Keratinocyte (primary cell): ENCODE measurements around the gene ZNF598.

Source experiments
- EZH2 ChIP-seq: IDR thresholded peaks from one replicate; pipeline ENCODE4 v1.6.1; 2012; ENCODE audit warnings: inconsistent platforms, mild to moderate bottlenecking, low read length, moderate library complexity
- TF ChIP-seq, protein P1 (sequence below), 3 experiments: IDR thresholded peaks in 1 of 3; conservative IDR thresholded peaks in 1 of 3; optimal IDR thresholded peaks in 1 of 3; 2 replicates in 2 of 3; 3 replicates in 1 of 3; pipeline versions ENCODE3 to v1.5.1; 2011; ENCODE audit warnings: low read length in 3 of 3, mild to moderate bottlenecking in 3 of 3, moderate library complexity in 2 of 3, control low read depth in 1 of 3, inconsistent platforms in 1 of 3; ENCODE audit not compliant: insufficient read depth in 2 of 3; ENCODE audit errors: extremely low read depth in 1 of 3

DNA sequence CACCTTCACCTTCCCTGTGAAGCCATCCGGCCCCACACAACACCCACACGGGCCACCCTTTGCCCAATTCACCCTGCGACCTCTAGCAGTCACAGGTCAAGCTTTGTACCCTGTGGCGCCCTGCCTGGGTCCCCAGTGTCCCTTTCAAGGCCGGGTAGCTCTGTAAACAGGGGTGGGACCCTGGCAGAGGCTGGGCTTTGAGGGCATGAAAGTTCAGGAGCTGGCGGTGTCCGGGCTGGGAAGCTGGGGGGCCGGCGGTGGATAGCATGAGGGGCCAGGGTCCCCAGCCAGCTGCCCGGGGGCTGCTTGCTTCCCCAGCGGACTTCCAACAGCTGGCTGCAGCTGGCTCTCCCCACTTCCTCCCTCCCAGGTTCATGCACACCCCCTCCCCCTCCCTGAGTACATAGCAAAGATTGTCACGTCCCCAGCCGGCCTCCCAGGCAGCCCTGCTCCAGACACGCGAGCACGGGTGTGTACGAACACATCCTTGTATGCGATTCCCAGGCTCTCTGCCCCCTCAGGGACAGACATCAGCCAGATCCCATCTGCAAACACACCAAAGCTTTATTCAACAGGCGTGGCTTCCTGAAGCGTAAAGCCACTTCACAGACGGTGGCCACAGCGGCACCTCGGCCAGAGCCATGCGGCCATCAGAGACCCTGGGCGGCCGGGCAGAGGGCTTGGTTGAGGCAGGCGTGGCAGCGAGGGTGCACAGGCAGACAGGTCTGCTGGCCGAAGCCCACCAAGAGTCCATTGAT, 29.8 kb upstream of the ZNF598 start:
- TF ChIP-seq, protein P1, sequence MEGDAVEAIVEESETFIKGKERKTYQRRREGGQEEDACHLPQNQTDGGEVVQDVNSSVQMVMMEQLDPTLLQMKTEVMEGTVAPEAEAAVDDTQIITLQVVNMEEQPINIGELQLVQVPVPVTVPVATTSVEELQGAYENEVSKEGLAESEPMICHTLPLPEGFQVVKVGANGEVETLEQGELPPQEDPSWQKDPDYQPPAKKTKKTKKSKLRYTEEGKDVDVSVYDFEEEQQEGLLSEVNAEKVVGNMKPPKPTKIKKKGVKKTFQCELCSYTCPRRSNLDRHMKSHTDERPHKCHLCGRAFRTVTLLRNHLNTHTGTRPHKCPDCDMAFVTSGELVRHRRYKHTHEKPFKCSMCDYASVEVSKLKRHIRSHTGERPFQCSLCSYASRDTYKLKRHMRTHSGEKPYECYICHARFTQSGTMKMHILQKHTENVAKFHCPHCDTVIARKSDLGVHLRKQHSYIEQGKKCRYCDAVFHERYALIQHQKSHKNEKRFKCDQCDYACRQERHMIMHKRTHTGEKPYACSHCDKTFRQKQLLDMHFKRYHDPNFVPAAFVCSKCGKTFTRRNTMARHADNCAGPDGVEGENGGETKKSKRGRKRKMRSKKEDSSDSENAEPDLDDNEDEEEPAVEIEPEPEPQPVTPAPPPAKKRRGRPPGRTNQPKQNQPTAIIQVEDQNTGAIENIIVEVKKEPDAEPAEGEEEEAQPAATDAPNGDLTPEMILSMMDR (optimal IDR thresholded peaks at IDR 0.05 in 1 of 3, IDR thresholded peaks at IDR 0.05 in 1 of 3, conservative IDR thresholded peaks at IDR 0.05 in 1 of 3; ENCODE audit: extremely low read depth in 1 of 3, insufficient read depth in 2 of 3, low read length in 3 of 3): no peak
- no peak for TF ChIP-seq EZH2
